Endothelial cell of umbilical vein (primary cell): ENCODE data around the gene APELA. TPM values are rescaled to one million over a fixed set of nuclear protein-coding genes. Genes with fewer than 3 reads are reported as not detected.
"Not testable (repeated sequence)": the region's sequence is repeated elsewhere in the genome, so short reads cannot be mapped to it uniquely, and the experiment has no call there.

Source experiments
- BruUV-seq: library from RNA; stranded (reverse); fragments of 400-500 nt; replicated peaks from 2 replicates; lab custom pipeline; 2021; lab: Mats Ljungman, UMichigan
- CTCF ChIA-PET: fragments of 300-600, 350-600 bp; sonication (Branson Sonifier 250); formaldehyde crosslinking; loops from one replicate; lab custom pipeline; 2021; ENCODE audit warnings: antibody characterized with exemption, inconsistent platforms; lab: Charles Lee
- POLR2A ChIA-PET: fragments of 300-600, 350-600 bp; sonication (Branson Sonifier 250); formaldehyde crosslinking; loops from one replicate; lab custom pipeline; 2021; ENCODE audit warnings: antibody characterized with exemption, inconsistent platforms; lab: Charles Lee
- DNase-seq: peaks from one replicate; pipeline ENCODE4 v3.0.0-alpha.2; 2011; ENCODE audit warnings: low read depth, low spot score
- FAIRE-seq: peaks from 2 replicates; lab custom pipeline; 2011; peaks lifted over from hg19 to GRCh38; lab: Jason Lieb, UNC
- H2AFZ ChIP-seq: 2 replicates; pipeline ENCODE4 v1.6.0; 2012; ENCODE audit warnings: low read depth, low read length, control low read depth, inconsistent platforms
- H3K27ac ChIP-seq: 2 replicates; pipeline ENCODE4 v1.5.1; 2011; ENCODE audit warnings: low read depth, mild to moderate bottlenecking, control low read depth, low read length, moderate library complexity; ENCODE audit not compliant: insufficient read depth
- H3K27me3 ChIP-seq, 2 experiments: 2 replicates each; pipeline versions ENCODE4 v1.6.0 to v1.6.1; 2011; ENCODE audit warnings: low read length in 2 of 2, mixed read lengths in 1 of 2; ENCODE audit not compliant: control insufficient read depth in 2 of 2, insufficient read depth in 2 of 2
- H3K36me3 ChIP-seq, 2 experiments: 2 replicates in 1 of 2; 3 replicates in 1 of 2; pipeline ENCODE4 v1.5.1; 2011; ENCODE audit warnings: low read length in 2 of 2, mild to moderate bottlenecking in 1 of 2, moderate library complexity in 1 of 2; ENCODE audit not compliant: control insufficient read depth in 2 of 2, insufficient read depth in 2 of 2; ENCODE audit errors: extremely low read depth in 1 of 2
- H3K4me1 ChIP-seq: 3 replicates; pipeline ENCODE4 v1.5.1; 2011; ENCODE audit warnings: mild to moderate bottlenecking, low read length; ENCODE audit not compliant: control insufficient read depth, insufficient read depth; ENCODE audit errors: extremely low read depth
- H3K4me2 ChIP-seq: 2 replicates; pipeline ENCODE4 v1.6.1; 2011; ENCODE audit warnings: low read length, control low read depth, mixed read lengths; ENCODE audit not compliant: insufficient read depth
- H3K4me3 ChIP-seq, 3 experiments: fragments of 200-600 bp in 1 of 3; sonication (generic), shearing (Covaris generic) in 1 of 3; replicated peaks in 1 of 3; 2 replicates each; pipeline ENCODE4 v1.5.1; 2011 to 2016; ENCODE audit warnings: control low read depth in 3 of 3, low read length in 3 of 3, mild to moderate bottlenecking in 2 of 3, inconsistent platforms in 1 of 3, low read depth in 1 of 3, moderate library complexity in 1 of 3; ENCODE audit not compliant: insufficient read depth in 1 of 3
- H3K79me2 ChIP-seq: 2 replicates; pipeline ENCODE4 v1.6.0; 2012; ENCODE audit warnings: low read length, inconsistent platforms; ENCODE audit not compliant: control insufficient read depth, insufficient read depth
- H3K9ac ChIP-seq: replicated peaks from 2 replicates; pipeline ENCODE3; 2011; ENCODE audit warnings: low read length, control low read depth; ENCODE audit not compliant: insufficient read depth; ENCODE audit errors: extremely low read depth
- H3K9me1 ChIP-seq: replicated peaks from 3 replicates; pipeline ENCODE4 v1.6.0; 2011; ENCODE audit warnings: mild to moderate bottlenecking, low read length; ENCODE audit not compliant: control insufficient read depth, insufficient read depth; ENCODE audit errors: extremely low read depth
- H3K9me3 ChIP-seq: replicated peaks from 2 replicates; pipeline ENCODE4 v1.5.1; 2012; ENCODE audit warnings: low read length, inconsistent platforms; ENCODE audit not compliant: control insufficient read depth, insufficient read depth
- H4K20me1 ChIP-seq: replicated peaks from 2 replicates; pipeline ENCODE3; 2011; ENCODE audit warnings: mild to moderate bottlenecking, low read length; ENCODE audit not compliant: control insufficient read depth, insufficient read depth; ENCODE audit errors: extremely low read depth
- CTCF ChIP-seq, 2 donors: IDR thresholded peaks; 1 replicate in 1 of 2; 2 replicates in 1 of 2; pipeline ENCODE4 v1.5.1; 2011; ENCODE audit warnings: low read length in 2 of 2, mild to moderate bottlenecking in 2 of 2, moderate library complexity in 2 of 2, control low read depth in 1 of 2, inconsistent platforms in 1 of 2, low read depth in 1 of 2; ENCODE audit not compliant: insufficient read depth in 1 of 2; ENCODE audit errors: extremely low read depth in 1 of 2
- EZH2 ChIP-seq: IDR thresholded peaks from 2 replicates; pipeline ENCODE4 v1.6.1; 2012; ENCODE audit warnings: borderline replicate concordance, low read depth, mild to moderate bottlenecking, moderate library complexity, low read length, inconsistent platforms; ENCODE audit not compliant: severe bottlenecking
- GATA2 ChIP-seq: IDR thresholded peaks from 2 replicates; pipeline ENCODE4 v1.7.0; 2011; ENCODE audit warnings: low read depth, mild to moderate bottlenecking, moderate library complexity, mixed read lengths, low read length; ENCODE audit not compliant: insufficient read length, insufficient read depth
- JUN ChIP-seq: IDR thresholded peaks from 2 replicates; pipeline ENCODE4 v1.6.1; 2011; ENCODE audit warnings: borderline replicate concordance, low read depth; ENCODE audit not compliant: insufficient read length, insufficient read depth
- MAX ChIP-seq: IDR thresholded peaks from 2 replicates; pipeline ENCODE4 v1.6.1; 2011; ENCODE audit not compliant: insufficient read depth, insufficient read length
- MYC ChIP-seq: IDR thresholded peaks from one replicate; pipeline ENCODE4 v1.6.1; 2011; ENCODE audit warnings: mild to moderate bottlenecking, low read depth, low read length
- POLR2A ChIP-seq: IDR thresholded peaks from 2 replicates; pipeline ENCODE4 v1.6.1; 2012; ENCODE audit warnings: low read depth, mild to moderate bottlenecking, control low read depth, low read length
- POLR2AphosphoS5 ChIP-seq: IDR thresholded peaks from 2 replicates; pipeline ENCODE4 v1.6.1; 2012; ENCODE audit warnings: low read depth, mild to moderate bottlenecking, control low read depth, low read length, moderate library complexity; ENCODE audit not compliant: insufficient read depth
- dilution Hi-C: fragments of 300-500 bp; cut with MboI; formaldehyde crosslinking; loops from one replicate; pipeline ENCODE4 v1.15.0; 2019; ENCODE audit warnings: low sequenced_read_pairs; ENCODE audit not compliant: extremely low pct_ligation_motif_present
- intact Hi-C: fragments of 100-400 bp; cut with micrococcal nuclease; formaldehyde crosslinking; loops from one replicate; pipeline ENCODE4 v1.10.0; 2022
- polyA plus RNA-seq, 4 experiments: library from polyadenylated mRNA; depleted of rRNA in 3 of 4; stranded (reverse) in 3 of 4; unstranded in 1 of 4; fragments of >200 nt; gene quantifications; 2 replicates each; pipeline versions ENCODE4 v1.2.1 to v1.2.3, GENCODE V29; 2011 to 2012; ENCODE audit warnings: missing spikeins in 1 of 4
- total RNA-seq: library from RNA; stranded (reverse); gene quantifications from 2 replicates; pipeline ENCODE4 v1.2.3, GENCODE V29; 2021

The APELA gene
- total and polyA plus RNA-seq, 2 donors (not counting 3 experiments of a cell fraction or from before 2014, with no cell fraction given) = not detected

- POLR2A ChIA-PET = no interaction called here
Measured at GRCh38 chr4:164935363-164935762, 58.4 kb downstream of the APELA start.

GRCh38 chr4:164935865-164936606 lies 59.1 kb downstream of the APELA start:
- DNase-seq, BruUV-seq, H3K4me2 ChIP-seq, intact Hi-C loops, POLR2A ChIA-PET, H3K4me3 ChIP-seq, dilution Hi-C loops, H3K36me3 ChIP-seq, H3K9me1 ChIP-seq, H3K27me3 ChIP-seq, H2AFZ ChIP-seq, H3K27ac ChIP-seq, H3K4me1 ChIP-seq, FAIRE-seq, H3K9me3 ChIP-seq, H4K20me1 ChIP-seq, H3K79me2 ChIP-seq, H3K9ac ChIP-seq, CTCF ChIA-PET: not testable (repeated sequence)

More at GRCh38 chr4:164935363-164935762, 58.4 kb downstream of the APELA start:
- CTCF ChIA-PET = no interaction called here
- no peaks in the 10 kb centered on the region for H3K9me3 ChIP-seq
- no peak overlapping the region for H3K27ac ChIP-seq
- TF ChIP-seq EZH2 = no peak
- no peak for TF ChIP-seq CTCF (IDR thresholded peaks at IDR 0.05; ENCODE audit: extremely low read depth in 1 of 2, insufficient read depth in 1 of 2, low read depth in 1 of 2, low read length in 2 of 2)
- no peak for TF ChIP-seq MAX
- TF ChIP-seq POLR2A = no peak
- TF ChIP-seq GATA2 = no peak
- TF ChIP-seq POLR2AphosphoS5 = no peak
- no peak for TF ChIP-seq JUN
- no peak for TF ChIP-seq MYC
- no peaks in the 10 kb centered on the region for H3K36me3 ChIP-seq
- no peak overlapping the region for H3K4me2 ChIP-seq
- no peak overlapping the region for H2AFZ ChIP-seq
- no peaks in the 10 kb centered on the region for H3K79me2 ChIP-seq
- dilution Hi-C loops = no loop called here
- BruUV-seq = no TSS peak
- no peaks in the 10 kb centered on the region for H3K27me3 ChIP-seq
- no peak for DNase-seq
- intact Hi-C loops = no loop called here
- H3K9ac ChIP-seq = no peak overlapping the region
- H4K20me1 ChIP-seq = no peaks in the 10 kb centered on the region
- H3K4me3 ChIP-seq = no peak overlapping the region
- H3K9me1 ChIP-seq = no peaks in the 10 kb centered on the region
- no peaks in the 10 kb centered on the region for H3K4me1 ChIP-seq
- no peak for FAIRE-seq
